Skeletal muscle tissue (tissue), 4 donors: ENCODE measurements around the gene ANKHD1. TPM values are rescaled to one million over a fixed set of nuclear protein-coding genes. Genes with fewer than 3 reads are reported as not detected.
A peak's percentile ranks its signal among the peaks of the same experiment; 100 is the strongest.
"Not testable (repeated sequence)": the region's sequence is repeated elsewhere in the genome, so short reads cannot be mapped to it uniquely, and the experiment has no call there.

Experiments
- H3K27ac ChIP-seq: one replicate; pipeline ENCODE4 v1.7.0; 2013; ENCODE audit warnings: mild to moderate bottlenecking, low read depth, low read length, inconsistent platforms
- H3K27me3 ChIP-seq, 3 donors: one replicate each; pipeline ENCODE4 v1.7.0; 2013; ENCODE audit warnings: low read length in 3 of 3; ENCODE audit not compliant: control insufficient read depth in 3 of 3, insufficient read depth in 3 of 3
- H3K36me3 ChIP-seq, 3 donors: one replicate each; pipeline ENCODE4 v1.7.0; 2013; ENCODE audit warnings: low read length in 3 of 3; ENCODE audit not compliant: control insufficient read depth in 3 of 3, insufficient read depth in 3 of 3
- H3K4me1 ChIP-seq, 3 donors: one replicate each; pipeline ENCODE4 v1.7.0; 2013; ENCODE audit warnings: low read length in 3 of 3, mild to moderate bottlenecking in 3 of 3; ENCODE audit not compliant: control insufficient read depth in 3 of 3, insufficient read depth in 3 of 3
- H3K4me3 ChIP-seq, 3 donors: one replicate each; pipeline ENCODE4 v1.7.0; 2013; ENCODE audit warnings: low read length in 3 of 3
- H3K9ac ChIP-seq, 3 donors: one replicate each; pipeline ENCODE4 v1.7.0; 2013; ENCODE audit warnings: low read length in 3 of 3, mild to moderate bottlenecking in 3 of 3, moderate library complexity in 2 of 3, low read depth in 1 of 3
- H3K9me3 ChIP-seq, 3 donors: one replicate each; pipeline ENCODE4 v1.7.0; 2013; ENCODE audit warnings: low read length in 3 of 3; ENCODE audit not compliant: control insufficient read depth in 3 of 3
- total RNA-seq: library from RNA; depleted of rRNA; stranded (reverse); fragments of >200 nt; gene quantifications from one replicate; pipeline ENCODE4 v1.2.3, GENCODE V29; 2014
- donor health status: Osteomylitis.

ANKHD1 gene
- total RNA-seq, 1 donor from 2014 or later = 85.1 TPM

DNA sequence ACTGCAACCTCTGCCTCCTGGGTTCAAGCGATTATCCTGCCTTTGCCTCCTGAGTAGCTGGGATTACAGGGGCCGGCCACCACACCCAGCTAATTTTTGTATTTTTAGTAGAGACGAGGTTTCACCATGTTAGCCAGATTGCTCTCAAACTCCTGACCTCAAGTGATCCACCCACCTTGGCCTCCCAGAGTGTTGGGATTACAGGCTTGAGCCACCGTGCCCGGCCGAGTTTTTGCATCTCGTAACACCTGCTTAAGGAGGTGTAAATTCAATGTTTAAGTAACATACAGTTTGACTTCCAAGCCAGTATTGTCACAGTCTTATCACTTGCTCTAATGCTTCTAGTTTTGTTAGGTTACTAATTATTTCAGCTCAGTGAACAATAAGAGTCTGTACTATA is 19.7 kb downstream of the ANKHD1 start:
- H3K27ac ChIP-seq, H3K27me3 ChIP-seq, H3K36me3 ChIP-seq, H3K9me3 ChIP-seq, H3K9ac ChIP-seq, H3K4me3 ChIP-seq: not testable (repeated sequence)
- H3K4me1 ChIP-seq = peaks cover 4 to 13% (median 7%) of the 10 kb centered on the region in 3 donors

DNA sequence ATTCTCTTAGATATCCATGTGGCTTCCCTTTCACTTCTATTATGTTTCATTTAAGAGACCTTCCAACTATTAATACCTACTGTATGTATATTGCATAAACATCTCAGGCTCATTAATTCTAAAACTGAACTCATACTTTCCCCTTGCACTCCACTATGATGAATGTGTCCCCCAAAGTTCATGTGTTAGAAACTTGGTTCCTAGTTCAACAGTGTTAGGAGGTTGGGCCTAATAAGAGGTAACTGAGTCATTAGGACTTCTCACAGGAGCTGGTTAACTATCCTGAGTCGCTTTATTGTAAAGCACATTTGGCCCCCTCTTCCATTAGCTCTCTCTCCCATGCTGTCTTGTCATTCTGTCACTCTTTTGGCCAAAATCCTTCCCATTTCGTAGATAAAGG is 22.0 kb downstream of the ANKHD1 start:
- no peaks in the 10 kb centered on the region for H3K27me3 ChIP-seq
- H3K27ac ChIP-seq = no peak overlapping the region
- H3K9me3 ChIP-seq = no peaks in the 10 kb centered on the region
- H3K9ac ChIP-seq = no peak overlapping the region
- no peak overlapping the region for H3K4me3 ChIP-seq
- H3K36me3 ChIP-seq = no peaks in the 10 kb centered on the region
- H3K4me1 ChIP-seq = peaks cover 4 to 13% (median 7%) of the 10 kb centered on the region in 3 donors

DNA sequence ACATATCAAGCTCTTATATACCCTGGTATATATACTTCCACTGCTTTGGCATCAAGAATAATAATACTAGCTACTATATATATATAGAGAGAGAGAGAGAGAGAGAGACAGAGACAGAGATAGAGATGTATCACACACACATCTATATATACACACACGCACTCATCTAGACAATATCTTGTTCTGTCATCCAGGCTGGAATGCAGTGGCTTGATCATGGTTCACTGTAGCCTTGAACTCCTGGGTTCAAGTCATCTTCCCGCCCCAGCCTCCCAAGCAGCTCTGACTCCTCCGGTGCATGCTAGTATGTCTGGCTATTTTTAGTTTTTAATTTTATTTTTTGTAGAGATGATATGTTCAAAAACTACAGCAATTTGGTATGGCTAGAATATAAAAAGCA is 22.5 kb downstream of the ANKHD1 start:
- Histone ChIP-seq H3K9me3 (no peaks in the 10 kb centered on the region), H3K27ac (no peak overlapping the region), H3K9ac (no peak overlapping the region), H3K27me3 (no peaks in the 10 kb centered on the region), H3K4me3 (no peak overlapping the region), H3K4me1 (peaks cover 4 to 13% (median 7%) of the 10 kb centered on the region in 3 donors), H3K36me3 (no peaks in the 10 kb centered on the region)

DNA sequence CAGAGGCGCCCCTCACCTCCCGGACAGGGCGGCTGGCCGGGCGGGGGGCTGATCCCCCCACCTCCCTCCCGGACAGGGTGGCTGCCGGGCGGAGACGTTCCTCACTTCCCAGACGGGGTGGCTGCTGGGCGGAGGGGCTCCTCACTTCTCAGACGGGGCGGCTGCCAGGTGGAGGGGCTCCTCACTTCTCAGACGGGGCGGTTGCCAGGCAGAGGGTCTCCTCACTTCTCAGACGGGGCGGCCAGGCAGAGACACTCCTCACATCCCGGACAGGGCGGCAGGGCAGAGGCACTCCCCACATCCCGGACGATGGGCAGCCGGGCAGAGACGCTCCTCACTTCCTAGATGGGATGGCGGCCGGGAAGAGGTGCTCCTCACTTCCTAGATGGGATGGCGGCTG is 26.1 kb downstream of the ANKHD1 start:
- H3K27ac ChIP-seq, H3K36me3 ChIP-seq, H3K9me3 ChIP-seq, H3K9ac ChIP-seq, H3K4me3 ChIP-seq, H3K27me3 ChIP-seq: not testable (repeated sequence)
- peaks cover 4 to 13% (median 7%) of the 10 kb centered on the region in 3 donors for H3K4me1 ChIP-seq

DNA sequence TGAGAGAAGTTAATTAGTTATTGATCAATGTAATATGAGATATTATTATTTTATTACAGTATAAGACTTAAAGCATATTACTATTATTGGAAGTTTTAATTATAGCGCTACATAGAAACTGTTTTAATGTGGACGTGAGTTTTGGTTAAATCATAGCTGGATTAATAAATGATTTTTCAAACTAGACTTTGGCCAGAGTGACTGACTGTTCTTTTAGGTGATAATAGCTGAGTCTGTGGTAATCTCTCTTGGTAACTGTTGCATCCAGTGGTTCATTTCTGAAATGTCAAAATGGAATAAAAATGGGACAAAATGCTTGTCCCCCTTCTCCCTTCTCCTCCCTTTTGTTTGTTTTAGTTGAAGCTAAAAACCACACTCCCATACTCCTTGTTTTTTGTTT is 28.1 kb downstream of the ANKHD1 start:
- H3K4me1 ChIP-seq = peaks cover 0 to 9% (median 0%) of the 10 kb centered on the region in 3 donors
- no peaks in the 10 kb centered on the region for H3K27me3 ChIP-seq
- no peaks in the 10 kb centered on the region for H3K9me3 ChIP-seq

DNA sequence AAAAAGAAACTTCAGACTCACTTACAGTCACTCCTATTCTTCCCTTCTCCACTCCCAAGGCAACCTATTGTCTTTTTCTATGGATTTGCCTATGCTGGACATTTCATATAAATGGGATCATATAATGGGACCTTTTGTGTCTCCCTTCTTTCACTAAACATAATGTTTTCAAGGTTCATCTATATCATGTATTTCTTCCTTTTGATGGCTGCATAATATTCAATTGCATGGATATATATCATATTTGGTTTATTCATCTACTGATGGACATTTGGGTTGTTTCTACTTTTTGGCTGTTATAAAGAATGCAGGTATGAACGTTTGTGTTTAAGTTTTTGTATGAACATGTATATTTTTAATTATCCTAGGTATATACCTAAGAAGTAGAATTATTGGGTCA is 30.6 kb downstream of the ANKHD1 start:
- peaks cover 0 to 4% (median 3%) of the 10 kb centered on the region in 3 donors for H3K36me3 ChIP-seq
- no peak overlapping the region for H3K27ac ChIP-seq
- no peaks in the 10 kb centered on the region for H3K27me3 ChIP-seq
- H3K4me3 ChIP-seq = no peak overlapping the region
- H3K9me3 ChIP-seq = no peaks in the 10 kb centered on the region
- peaks cover 0 to 4% (median 2%) of the 10 kb centered on the region in 3 donors for H3K4me1 ChIP-seq
- H3K9ac ChIP-seq = no peak overlapping the region

More for the DNA sequence above, 28.1 kb downstream of the ANKHD1 start:
- no peaks in the 10 kb centered on the region for H3K36me3 ChIP-seq
- no peak overlapping the region for H3K9ac ChIP-seq
- H3K27ac ChIP-seq = no peak overlapping the region
- no peak overlapping the region for H3K4me3 ChIP-seq

DNA sequence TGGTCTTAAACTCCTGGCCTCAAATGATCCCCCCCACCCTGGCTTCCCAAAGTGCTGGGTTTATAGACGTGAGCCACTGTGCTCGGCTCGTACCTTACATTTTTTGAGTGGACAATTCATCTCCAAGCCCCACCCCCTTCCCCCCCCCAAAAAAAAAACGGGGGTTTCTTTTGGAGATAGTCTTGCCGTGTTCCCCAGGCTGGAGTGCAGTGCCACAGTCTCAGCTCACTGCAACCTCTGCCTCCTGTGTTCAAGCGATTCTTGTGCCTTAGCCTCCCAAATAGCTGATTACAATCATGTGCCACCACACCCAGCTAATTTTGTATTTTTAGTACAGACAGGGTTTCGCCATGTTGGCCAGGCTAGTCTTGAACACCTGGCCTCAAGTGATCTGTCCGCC is 31.3 kb downstream of the ANKHD1 start:
- peak overlapping the region; percentile 45 for H3K27ac ChIP-seq
- peaks cover 0 to 4% (median 2%) of the 10 kb centered on the region in 3 donors for H3K4me1 ChIP-seq
- H3K27me3 ChIP-seq = no peaks in the 10 kb centered on the region
- peaks cover 0 to 4% (median 3%) of the 10 kb centered on the region in 3 donors for H3K36me3 ChIP-seq
- no peak overlapping the region for H3K9ac ChIP-seq
- no peak overlapping the region for H3K4me3 ChIP-seq
- H3K9me3 ChIP-seq = no peaks in the 10 kb centered on the region

DNA sequence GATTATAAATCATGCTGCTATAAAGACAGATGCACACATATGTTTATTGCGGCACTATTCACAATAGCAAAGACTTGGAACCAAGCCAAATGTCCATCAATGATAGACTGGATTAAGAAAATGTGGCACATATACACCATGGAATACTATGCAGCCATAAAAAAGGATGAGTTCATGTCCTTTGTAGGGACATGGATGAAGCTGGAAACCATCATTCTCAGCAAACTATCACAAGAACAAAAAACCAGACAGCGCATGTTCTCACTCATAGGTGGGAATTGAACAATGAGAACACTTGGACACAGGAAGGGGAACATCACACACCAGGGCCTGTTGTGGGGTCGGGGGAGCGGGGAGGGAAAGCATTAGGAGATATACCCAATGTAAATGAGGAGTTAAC is 55.7 kb downstream of the ANKHD1 start:
- not testable (repeated sequence) for H3K27me3 ChIP-seq, H3K27ac ChIP-seq, H3K9me3 ChIP-seq, H3K4me3 ChIP-seq, H3K4me1 ChIP-seq, H3K9ac ChIP-seq
- H3K36me3 ChIP-seq = peaks cover 6 to 13% (median 9%) of the 10 kb centered on the region in 3 donors

DNA sequence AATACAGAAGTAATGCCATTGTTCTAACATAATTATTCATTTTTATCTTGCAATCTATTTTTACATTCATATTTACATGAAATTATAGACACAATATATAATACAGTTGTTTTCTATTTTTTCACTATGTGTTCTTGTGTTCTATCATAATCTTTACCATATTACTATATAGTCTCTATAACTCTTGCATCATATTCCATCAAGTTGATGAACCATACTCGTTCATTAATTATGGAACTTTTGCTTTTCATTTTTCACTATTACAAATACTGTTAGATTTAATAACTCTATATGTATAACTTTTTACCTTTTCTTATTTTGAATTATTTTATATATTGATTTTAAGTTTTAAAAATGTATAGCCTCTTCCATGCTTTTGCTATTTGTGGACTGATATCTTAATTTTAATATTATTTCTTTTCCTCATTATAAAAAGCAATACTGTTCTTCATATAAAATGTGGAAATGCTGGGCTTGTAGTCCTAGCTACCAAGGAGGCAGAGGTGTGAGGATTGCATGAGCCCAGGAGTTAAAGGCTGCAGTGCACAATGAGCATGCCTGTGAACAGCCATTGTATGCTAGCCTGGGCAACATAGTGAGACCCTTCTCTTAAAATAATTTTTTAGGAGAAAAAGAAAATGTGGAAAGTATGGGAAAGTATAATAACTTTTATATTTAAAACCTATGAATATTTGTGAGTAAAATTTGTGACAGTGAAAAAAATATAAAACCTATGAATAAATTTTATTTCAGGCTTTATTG is 65.5 kb downstream of the ANKHD1 start:
- H3K9me3 ChIP-seq = no peaks in the 10 kb centered on the region
- H3K4me1 ChIP-seq = peaks cover 2 to 3% (median 3%) of the 10 kb centered on the region in 3 donors
- H3K36me3 ChIP-seq = peaks cover 2 to 10% (median 8%) of the 10 kb centered on the region in 3 donors
- H3K27me3 ChIP-seq = no peaks in the 10 kb centered on the region
- H3K4me3 ChIP-seq = no peak overlapping the region
- no peak overlapping the region for H3K27ac ChIP-seq
- H3K9ac ChIP-seq = no peak overlapping the region

DNA sequence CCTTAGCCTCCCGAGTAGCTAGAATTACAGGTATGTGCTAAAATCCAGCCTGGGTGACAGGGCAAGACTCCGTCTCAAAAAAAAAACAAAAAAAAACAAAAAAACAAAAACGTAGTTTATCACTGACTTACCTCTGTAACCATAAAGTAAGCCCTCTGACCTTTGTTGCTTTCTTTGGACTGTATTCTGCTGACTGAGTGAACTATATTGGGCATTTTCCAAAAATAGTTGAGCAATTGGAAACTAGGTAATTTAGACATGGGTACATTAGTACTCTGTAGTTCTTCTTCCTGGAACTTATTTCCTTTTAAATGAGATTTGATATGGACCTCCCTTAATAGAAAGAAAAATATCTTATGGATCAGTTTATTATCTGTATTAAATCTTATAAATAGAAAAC is 66.6 kb downstream of the ANKHD1 start:
- no peak overlapping the region for H3K27ac ChIP-seq
- H3K4me1 ChIP-seq = peaks cover 2 to 3% (median 3%) of the 10 kb centered on the region in 3 donors
- H3K9ac ChIP-seq = no peak overlapping the region
- no peaks in the 10 kb centered on the region for H3K27me3 ChIP-seq
- H3K4me3 ChIP-seq = peak overlapping the region in 2 of 3 donors; percentile 1 to 6
- peaks cover 3 to 10% (median 9%) of the 10 kb centered on the region in 3 donors for H3K36me3 ChIP-seq
- H3K9me3 ChIP-seq = no peaks in the 10 kb centered on the region
